Vagina (tissue), 2 donors: ENCODE data around the gene SKA1. TPM values are rescaled to one million over a fixed set of nuclear protein-coding genes. Genes with fewer than 3 reads are reported as not detected.

ENCODE experiments used
- DNase-seq, 2 donors: peaks; one replicate each; pipeline ENCODE4 v3.0.0-alpha.2; 2017; ENCODE audit errors: extremely low spot score in 2 of 2
- H3K27ac ChIP-seq: fragments of 200-600 bp; sonication (generic); one replicate; pipeline ENCODE4 v1.5.1; 2019
- H3K27me3 ChIP-seq: fragments of 200-600 bp; sonication (generic); one replicate; pipeline ENCODE4 v1.5.1; 2019
- H3K36me3 ChIP-seq, 2 donors: fragments of 200-600 bp; sonication (generic); one replicate each; pipeline ENCODE4 v1.5.1; 2017 to 2019
- H3K4me1 ChIP-seq: fragments of 200-600 bp; sonication (generic); one replicate; pipeline ENCODE4 v1.5.1; 2019
- H3K4me3 ChIP-seq, 2 donors: fragments of 200-600 bp; sonication (generic); 1 replicate in 1 of 2; 2 replicates in 1 of 2; pipeline ENCODE4 v1.5.1; 2016 to 2019
- H3K9me3 ChIP-seq: fragments of 200-600 bp; sonication (generic); one replicate; pipeline ENCODE4 v1.5.1; 2019
- POLR2A ChIP-seq, 2 donors: fragments of 450-650 bp; IDR thresholded peaks; one replicate each; pipeline ENCODE4 v1.6.1; 2017; ENCODE audit warnings: antibody characterized with exemption in 2 of 2, mild to moderate bottlenecking in 2 of 2, moderate library complexity in 2 of 2
- POLR2AphosphoS5 ChIP-seq, 2 donors: sonication (generic); formaldehyde crosslinking; IDR thresholded peaks; one replicate each; pipeline ENCODE4 v1.9.0; 2017; ENCODE audit warnings: antibody characterized with exemption in 2 of 2, mild to moderate bottlenecking in 2 of 2, low read depth in 1 of 2; ENCODE audit not compliant: insufficient read depth in 1 of 2
- intact Hi-C: fragments of 100-400 bp; cut with DNase I; formaldehyde crosslinking; loops from one replicate; pipeline ENCODE4 v1.15.1; 2023
- total RNA-seq: library from RNA; depleted of rRNA; stranded (reverse); fragments of >200 nt; gene quantifications from one replicate; pipeline ENCODE4 v1.2.3, GENCODE V29; 2016
- TF ChIP-seq, protein P1 (sequence below), 3 experiments: fragments of 450-650 bp in 2 of 3; fragments of 200-600 bp in 1 of 3; sonication (generic) in 1 of 3; IDR thresholded peaks; one replicate each; pipeline ENCODE4 v1.5.1; 2017 to 2019; ENCODE audit warnings: antibody characterized with exemption in 3 of 3, mild to moderate bottlenecking in 2 of 3, moderate library complexity in 2 of 3

The SKA1 gene
- total RNA-seq, 1 donor from 2014 or later, result 0.74 TPM

- Histone ChIP-seq H3K4me1 (no peaks in the 10 kb centered on the region), H3K36me3 (no peaks in the 10 kb centered on the region), H3K27me3 (no peaks in the 10 kb centered on the region), H3K9me3 (no peaks in the 10 kb centered on the region), H3K4me3 (no peak overlapping the region), H3K27ac (no peak overlapping the region)
- intact Hi-C loops, result no loop called here
- DNase-seq, result no peak
- TF ChIP-seq POLR2AphosphoS5 (IDR thresholded peaks at IDR 0.05; ENCODE audit: insufficient read depth in 1 of 2, low read depth in 1 of 2) (no peak), POLR2A (IDR thresholded peaks at IDR 0.05) (no peak)
- TF ChIP-seq, protein P1, sequence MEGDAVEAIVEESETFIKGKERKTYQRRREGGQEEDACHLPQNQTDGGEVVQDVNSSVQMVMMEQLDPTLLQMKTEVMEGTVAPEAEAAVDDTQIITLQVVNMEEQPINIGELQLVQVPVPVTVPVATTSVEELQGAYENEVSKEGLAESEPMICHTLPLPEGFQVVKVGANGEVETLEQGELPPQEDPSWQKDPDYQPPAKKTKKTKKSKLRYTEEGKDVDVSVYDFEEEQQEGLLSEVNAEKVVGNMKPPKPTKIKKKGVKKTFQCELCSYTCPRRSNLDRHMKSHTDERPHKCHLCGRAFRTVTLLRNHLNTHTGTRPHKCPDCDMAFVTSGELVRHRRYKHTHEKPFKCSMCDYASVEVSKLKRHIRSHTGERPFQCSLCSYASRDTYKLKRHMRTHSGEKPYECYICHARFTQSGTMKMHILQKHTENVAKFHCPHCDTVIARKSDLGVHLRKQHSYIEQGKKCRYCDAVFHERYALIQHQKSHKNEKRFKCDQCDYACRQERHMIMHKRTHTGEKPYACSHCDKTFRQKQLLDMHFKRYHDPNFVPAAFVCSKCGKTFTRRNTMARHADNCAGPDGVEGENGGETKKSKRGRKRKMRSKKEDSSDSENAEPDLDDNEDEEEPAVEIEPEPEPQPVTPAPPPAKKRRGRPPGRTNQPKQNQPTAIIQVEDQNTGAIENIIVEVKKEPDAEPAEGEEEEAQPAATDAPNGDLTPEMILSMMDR (IDR thresholded peaks at IDR 0.05), result no peak
These were observed 66.2 kb downstream of the SKA1 start for GRCh38 chr18:50441016-50441415.

GRCh38 chr18:50441501-50441900 is 66.7 kb downstream of the SKA1 start:
- intact Hi-C loops, result no loop called here
- no peak overlapping the region for H3K4me3 ChIP-seq
- H3K36me3 ChIP-seq, result no peaks in the 10 kb centered on the region
- H3K27ac ChIP-seq, result no peak overlapping the region
- no peaks in the 10 kb centered on the region for H3K27me3 ChIP-seq
- DNase-seq, result no peak
- H3K4me1 ChIP-seq, result no peaks in the 10 kb centered on the region
- no peaks in the 10 kb centered on the region for H3K9me3 ChIP-seq
- TF ChIP-seq POLR2A (IDR thresholded peaks at IDR 0.05), result no peak
- TF ChIP-seq, protein P1 (IDR thresholded peaks at IDR 0.05), result no peak
- TF ChIP-seq POLR2AphosphoS5 (IDR thresholded peaks at IDR 0.05; ENCODE audit: insufficient read depth in 1 of 2, low read depth in 1 of 2), result no peak

Other genes with a start within 250 kb of the SKA1 start
- gene MYO5B, start 179.9 kb upstream of the SKA1 start, total RNA-seq, result 22.6 TPM
- not detected for gene CFAP53, start 108.6 kb upstream of the SKA1 start, total RNA-seq
- gene MBD1, start 93.5 kb upstream of the SKA1 start, total RNA-seq, result 85.7 TPM
- 78.6 TPM for gene CXXC1, start 87.4 kb upstream of the SKA1 start, total RNA-seq
- gene MAPK4, start 185.0 kb downstream of the SKA1 start, total RNA-seq, result 2.2 TPM